Memory B cell (primary cell): ENCODE data around the gene PMM2.
"Not testable (repeated sequence)": the region's sequence is repeated elsewhere in the genome, so short reads cannot be mapped to it uniquely, and the experiment has no call there.

Source experiments
- ATAC-seq: fragments of 150-1000 bp; cut with Tn5 transposase; 2 replicates; pipeline ENCODE4 v1.10.0; 2021; ENCODE audit warnings: low read depth, mild to moderate bottlenecking, moderate library complexity
- DNase-seq, 2 donors: peaks; one replicate each; pipeline ENCODE4 v3.0.0; 2022; ENCODE audit warnings: low spot score in 2 of 2
- H3K27ac Mint-ChIP-seq: one replicate; pipeline ENCODE4 v1.8.0; 2022; ENCODE audit warnings: mild to moderate bottlenecking, moderate library complexity, mixed read lengths
- H3K27me3 Mint-ChIP-seq: one replicate; pipeline ENCODE4 v1.8.0; 2022; ENCODE audit warnings: mixed read lengths
- H3K36me3 Mint-ChIP-seq: one replicate; pipeline ENCODE4 v1.8.0; 2022; ENCODE audit warnings: mild to moderate bottlenecking, mixed read lengths
- H3K4me1 Mint-ChIP-seq: one replicate; pipeline ENCODE4 v1.8.0; 2022; ENCODE audit warnings: mixed read lengths
- H3K4me3 Mint-ChIP-seq: one replicate; pipeline ENCODE4 v1.8.0; 2022; ENCODE audit warnings: mild to moderate bottlenecking, moderate library complexity, mixed read lengths
- H3K9me3 Mint-ChIP-seq: one replicate; pipeline ENCODE4 v1.8.0; 2022; ENCODE audit warnings: mixed read lengths

PMM2 gene

GRCh38 chr16:8767176-8767575 lies 30.5 kb upstream of the PMM2 start:
- ATAC-seq, result no peak
- no peak overlapping the region for H3K27ac Mint-ChIP-seq
- no peak overlapping the region for H3K4me3 Mint-ChIP-seq

DNA sequence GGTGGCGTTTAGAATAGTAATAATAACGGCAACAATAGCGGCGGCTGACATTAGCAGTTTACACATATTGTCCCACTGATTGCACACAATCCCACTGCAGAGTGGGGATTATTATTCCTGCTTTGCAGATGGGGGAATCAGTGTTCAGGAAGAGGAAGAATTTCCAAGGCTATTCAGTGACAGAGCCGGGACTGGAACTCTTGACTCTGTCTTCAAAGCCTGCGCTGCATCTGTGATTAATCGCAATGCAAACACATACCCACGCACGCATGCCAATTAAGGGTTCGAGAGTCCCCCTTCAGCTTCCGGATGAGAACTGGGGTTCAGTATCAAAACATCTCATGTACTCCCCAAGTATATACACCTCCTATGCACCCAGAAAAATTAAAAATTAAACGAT lies 29.4 kb upstream of the PMM2 start:
- DNase-seq (no peak), ATAC-seq (no peak)
- H3K4me3 Mint-ChIP-seq, result no peak overlapping the region
- H3K27me3 Mint-ChIP-seq, result no peaks in the 10 kb centered on the region
- no peaks in the 10 kb centered on the region for H3K4me1 Mint-ChIP-seq
- H3K9me3 Mint-ChIP-seq, result no peaks in the 10 kb centered on the region
- H3K36me3 Mint-ChIP-seq, result peaks cover 20% of the 10 kb centered on the region
- H3K27ac Mint-ChIP-seq, result no peak overlapping the region

More at GRCh38 chr16:8767176-8767575, 30.5 kb upstream of the PMM2 start:
- Mint-ChIP-seq H3K9me3 (no peaks in the 10 kb centered on the region), H3K27me3 (no peaks in the 10 kb centered on the region), H3K36me3 (peaks cover 14% of the 10 kb centered on the region), H3K4me1 (no peaks in the 10 kb centered on the region)
- no peak for DNase-seq

DNA sequence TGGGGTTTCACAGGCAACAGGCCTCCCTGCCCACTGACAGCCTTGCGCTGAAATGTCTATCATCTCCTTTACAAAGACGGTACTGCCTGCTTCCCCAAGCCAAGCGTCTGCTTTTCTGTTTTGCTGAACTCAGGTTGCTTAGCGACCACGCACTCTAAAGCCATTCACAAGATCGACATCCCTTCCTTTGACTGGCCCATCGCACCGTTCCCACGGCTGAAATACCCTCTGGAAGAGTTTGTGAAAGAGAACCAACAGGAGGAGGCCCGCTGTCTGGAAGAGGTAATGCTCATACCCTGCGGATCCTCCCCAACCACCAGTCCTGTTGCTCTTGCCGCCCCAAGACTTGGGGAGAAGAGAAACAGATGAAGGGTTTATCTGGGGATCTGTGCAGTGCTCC lies 28.9 kb upstream of the PMM2 start:
- H3K27me3 Mint-ChIP-seq, result no peaks in the 10 kb centered on the region
- no peak for ATAC-seq
- no peaks in the 10 kb centered on the region for H3K4me1 Mint-ChIP-seq
- H3K27ac Mint-ChIP-seq, result no peak overlapping the region
- DNase-seq, result no peak
- H3K9me3 Mint-ChIP-seq, result no peaks in the 10 kb centered on the region
- peaks cover 22% of the 10 kb centered on the region for H3K36me3 Mint-ChIP-seq
- H3K4me3 Mint-ChIP-seq, result no peak overlapping the region

GRCh38 chr16:8773537-8773936 lies 24.1 kb upstream of the PMM2 start:
- peaks cover 27% of the 10 kb centered on the region for H3K36me3 Mint-ChIP-seq
- no peak overlapping the region for H3K4me3 Mint-ChIP-seq
- H3K4me1 Mint-ChIP-seq, result no peaks in the 10 kb centered on the region
- H3K9me3 Mint-ChIP-seq, result peaks cover 2% of the 10 kb centered on the region
- no peaks in the 10 kb centered on the region for H3K27me3 Mint-ChIP-seq
- H3K27ac Mint-ChIP-seq, result no peak overlapping the region
- ATAC-seq (no peak), DNase-seq (no peak)

DNA sequence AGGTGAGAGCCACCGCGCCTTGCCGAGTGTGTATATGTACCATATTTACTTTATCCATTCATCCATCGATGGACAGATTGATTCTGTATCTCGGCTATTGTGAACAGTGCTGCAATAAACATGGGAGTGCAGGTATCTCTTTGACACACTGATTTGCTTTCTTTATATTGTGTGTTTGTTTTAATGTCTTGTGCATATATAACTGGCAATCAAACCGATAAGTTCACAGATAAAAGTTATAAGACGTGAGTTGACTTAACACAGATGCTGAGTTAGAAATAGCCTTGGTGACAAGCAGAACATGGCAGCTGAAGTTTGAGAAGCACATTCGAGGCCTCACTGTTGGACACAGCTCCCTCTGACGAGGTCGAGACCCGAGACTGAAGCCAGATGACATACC lies 23.4 kb upstream of the PMM2 start:
- H3K9me3 Mint-ChIP-seq, result peaks cover 2% of the 10 kb centered on the region
- ATAC-seq (no peak), DNase-seq (no peak)
- no peaks in the 10 kb centered on the region for H3K4me1 Mint-ChIP-seq
- peaks cover 27% of the 10 kb centered on the region for H3K36me3 Mint-ChIP-seq
- no peaks in the 10 kb centered on the region for H3K27me3 Mint-ChIP-seq
- no peak overlapping the region for H3K4me3 Mint-ChIP-seq
- no peak overlapping the region for H3K27ac Mint-ChIP-seq

DNA sequence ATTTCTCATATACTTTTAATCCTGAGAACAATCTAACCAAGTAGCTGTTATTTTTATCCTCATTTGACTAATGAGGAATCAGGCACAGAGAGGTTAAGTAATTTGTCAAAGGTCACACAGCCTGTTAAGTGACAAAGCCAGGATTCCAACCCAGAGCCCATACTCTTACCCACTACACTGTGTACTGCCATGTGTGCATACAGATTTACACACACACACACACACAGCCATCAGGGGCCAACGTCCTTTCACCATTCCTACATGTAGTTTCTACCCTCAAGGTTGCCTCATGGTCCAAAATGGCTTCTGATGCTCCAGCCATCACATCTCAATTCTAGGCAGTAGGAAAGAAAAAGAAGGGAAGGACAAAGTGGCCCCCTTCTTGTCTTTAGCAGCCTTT lies 22.3 kb upstream of the PMM2 start:
- DNase-seq (no peak), ATAC-seq (no peak)
- peaks cover 33% of the 10 kb centered on the region for H3K36me3 Mint-ChIP-seq
- no peaks in the 10 kb centered on the region for H3K4me1 Mint-ChIP-seq
- H3K9me3 Mint-ChIP-seq, result peaks cover 2% of the 10 kb centered on the region
- no peaks in the 10 kb centered on the region for H3K27me3 Mint-ChIP-seq
- H3K27ac Mint-ChIP-seq, result no peak overlapping the region
- no peak overlapping the region for H3K4me3 Mint-ChIP-seq

GRCh38 chr16:8776129-8776584 lies 21.5 kb upstream of the PMM2 start:
- Mint-ChIP-seq H3K4me3 (no peak overlapping the region), H3K9me3 (peaks cover 2% of the 10 kb centered on the region), H3K4me1 (no peaks in the 10 kb centered on the region), H3K27ac (no peak overlapping the region), H3K27me3 (no peaks in the 10 kb centered on the region), H3K36me3 (peaks cover 33% of the 10 kb centered on the region)
- ATAC-seq (no peak), DNase-seq (no peak)

DNA sequence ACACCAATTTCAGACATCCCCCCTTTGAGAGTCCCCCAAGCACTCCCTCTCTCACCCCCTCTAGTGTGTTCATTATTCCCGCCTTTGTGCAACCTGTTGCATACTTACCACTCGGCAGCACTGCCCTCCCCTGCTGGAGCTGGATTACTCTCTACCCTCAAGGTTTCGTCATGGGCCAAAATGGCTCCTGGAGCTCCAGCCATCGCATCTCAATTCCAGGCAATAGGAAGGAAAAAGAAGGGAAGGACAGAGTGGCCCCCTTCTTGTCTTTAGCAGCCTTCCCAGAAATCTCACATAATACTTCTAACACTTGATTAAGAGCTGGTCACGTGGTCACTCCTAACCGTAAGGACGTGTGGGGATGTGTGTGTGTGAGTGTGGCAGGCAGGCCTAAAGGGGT lies 20.4 kb upstream of the PMM2 start:
- no peak for ATAC-seq
- H3K27ac Mint-ChIP-seq, result no peak overlapping the region
- H3K27me3 Mint-ChIP-seq, result no peaks in the 10 kb centered on the region
- no peak for DNase-seq
- no peak overlapping the region for H3K4me3 Mint-ChIP-seq
- H3K4me1 Mint-ChIP-seq, result no peaks in the 10 kb centered on the region
- peaks cover 31% of the 10 kb centered on the region for H3K36me3 Mint-ChIP-seq
- peaks cover 2% of the 10 kb centered on the region for H3K9me3 Mint-ChIP-seq

DNA sequence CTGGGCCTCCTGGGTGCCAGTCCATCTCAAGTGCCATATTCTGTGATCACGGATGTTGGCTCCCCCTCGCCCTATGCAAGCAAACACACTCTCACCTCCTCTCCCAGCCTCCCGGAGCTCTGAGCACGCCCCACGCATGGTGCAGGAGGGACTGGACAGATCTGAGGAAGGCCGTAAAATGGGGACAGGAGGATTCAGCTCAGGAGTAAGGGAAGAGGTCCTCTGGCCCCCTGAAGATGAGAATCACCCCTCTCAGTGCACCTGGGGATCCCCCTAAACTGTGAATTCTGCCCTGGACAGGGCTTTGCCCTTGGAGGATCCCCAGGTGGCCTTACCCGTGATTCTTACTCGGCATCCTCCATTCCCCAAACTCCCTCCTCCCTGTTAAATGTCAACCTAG lies 15.8 kb upstream of the PMM2 start:
- no peak overlapping the region for H3K27ac Mint-ChIP-seq
- no peaks in the 10 kb centered on the region for H3K4me1 Mint-ChIP-seq
- no peak for ATAC-seq
- no peak for DNase-seq
- H3K4me3 Mint-ChIP-seq, result no peak overlapping the region
- H3K9me3 Mint-ChIP-seq, result peaks cover 2% of the 10 kb centered on the region
- no peaks in the 10 kb centered on the region for H3K27me3 Mint-ChIP-seq
- peaks cover 15% of the 10 kb centered on the region for H3K36me3 Mint-ChIP-seq

- H3K27me3 Mint-ChIP-seq, result no peaks in the 10 kb centered on the region
- ATAC-seq (no peak), DNase-seq (no peak)
- no peaks in the 10 kb centered on the region for H3K9me3 Mint-ChIP-seq
- H3K36me3 Mint-ChIP-seq, result peaks cover 10% of the 10 kb centered on the region
- no peaks in the 10 kb centered on the region for H3K4me1 Mint-ChIP-seq
- H3K4me3 Mint-ChIP-seq, result no peak overlapping the region
- H3K27ac Mint-ChIP-seq, result no peak overlapping the region
Observed at GRCh38 chr16:8782673-8783072, 15.0 kb upstream of the PMM2 start.

- Mint-ChIP-seq H3K36me3 (no peaks in the 10 kb centered on the region), H3K9me3 (no peaks in the 10 kb centered on the region), H3K27ac (no peak overlapping the region), H3K4me3 (no peak overlapping the region), H3K27me3 (no peaks in the 10 kb centered on the region), H3K4me1 (no peaks in the 10 kb centered on the region)
- DNase-seq (no peak), ATAC-seq (no peak)
Observed at GRCh38 chr16:8785408-8785807, 12.2 kb upstream of the PMM2 start.

DNA sequence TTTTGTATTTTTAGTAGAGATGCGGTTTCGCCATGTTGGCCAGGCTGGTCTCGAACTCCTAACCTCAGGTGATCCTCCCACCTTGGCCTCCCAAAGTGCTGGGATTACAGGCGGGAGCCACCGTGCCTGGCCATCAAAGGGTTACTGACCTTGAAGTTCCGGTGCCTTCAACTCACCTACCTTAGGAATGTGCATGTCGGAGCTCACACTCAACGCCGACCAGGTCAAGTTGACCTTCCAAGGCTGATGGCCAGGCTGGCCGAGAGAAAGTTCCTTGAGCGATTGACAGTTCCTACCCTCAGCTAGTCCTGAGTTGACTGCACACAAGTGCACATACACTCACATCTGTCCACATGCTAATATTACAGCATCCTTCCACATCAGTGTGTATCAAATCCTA lies 11.3 kb upstream of the PMM2 start:
- ATAC-seq, DNase-seq, H3K4me3 Mint-ChIP-seq, H3K36me3 Mint-ChIP-seq, H3K9me3 Mint-ChIP-seq, H3K4me1 Mint-ChIP-seq, H3K27ac Mint-ChIP-seq, H3K27me3 Mint-ChIP-seq: not testable (repeated sequence)

GRCh38 chr16:8788578-8789172 lies 9.0 kb upstream of the PMM2 start:
- Mint-ChIP-seq H3K4me3 (no peak overlapping the region), H3K4me1 (peaks cover 3% of the 10 kb centered on the region), H3K27me3 (no peaks in the 10 kb centered on the region), H3K9me3 (no peaks in the 10 kb centered on the region), H3K36me3 (no peaks in the 10 kb centered on the region), H3K27ac (no peak overlapping the region)
- DNase-seq (no peak), ATAC-seq (no peak)

- Mint-ChIP-seq H3K27me3 (no peaks in the 10 kb centered on the region), H3K4me3 (no peak overlapping the region), H3K9me3 (no peaks in the 10 kb centered on the region), H3K4me1 (peaks cover 19% of the 10 kb centered on the region), H3K36me3 (no peaks in the 10 kb centered on the region), H3K27ac (no peak overlapping the region)
- DNase-seq, result no peak
- no peak for ATAC-seq
Observed at GRCh38 chr16:8795091-8795490, 2.5 kb upstream of the PMM2 start.

- H3K4me1 Mint-ChIP-seq, result peaks cover 19% of the 10 kb centered on the region
Observed at GRCh38 chr16:8795818-8796217, 1.8 kb upstream of the PMM2 start.

More at GRCh38 chr16:8795818-8796217, 1.8 kb upstream of the PMM2 start:
- DNase-seq, result no peak
- no peak for ATAC-seq
- H3K4me3 Mint-ChIP-seq, result peak overlapping the region; percentile 14
- no peak overlapping the region for H3K27ac Mint-ChIP-seq
- H3K27me3 Mint-ChIP-seq, result no peaks in the 10 kb centered on the region
- H3K9me3 Mint-ChIP-seq, result no peaks in the 10 kb centered on the region
- no peaks in the 10 kb centered on the region for H3K36me3 Mint-ChIP-seq
